DLD1 (cell line): ENCODE data around the gene DMRTA2.
"Not testable (repeated sequence)": the region's sequence is repeated elsewhere in the genome, so short reads cannot be mapped to it uniquely, and the experiment has no call there.

Experiments
- in situ Hi-C: cut with HindIII; loops from 2 replicates; pipeline ENCODE4 v1.10.0; 2017; ENCODE audit warnings: low sequenced_read_pairs

The DMRTA2 gene

DNA sequence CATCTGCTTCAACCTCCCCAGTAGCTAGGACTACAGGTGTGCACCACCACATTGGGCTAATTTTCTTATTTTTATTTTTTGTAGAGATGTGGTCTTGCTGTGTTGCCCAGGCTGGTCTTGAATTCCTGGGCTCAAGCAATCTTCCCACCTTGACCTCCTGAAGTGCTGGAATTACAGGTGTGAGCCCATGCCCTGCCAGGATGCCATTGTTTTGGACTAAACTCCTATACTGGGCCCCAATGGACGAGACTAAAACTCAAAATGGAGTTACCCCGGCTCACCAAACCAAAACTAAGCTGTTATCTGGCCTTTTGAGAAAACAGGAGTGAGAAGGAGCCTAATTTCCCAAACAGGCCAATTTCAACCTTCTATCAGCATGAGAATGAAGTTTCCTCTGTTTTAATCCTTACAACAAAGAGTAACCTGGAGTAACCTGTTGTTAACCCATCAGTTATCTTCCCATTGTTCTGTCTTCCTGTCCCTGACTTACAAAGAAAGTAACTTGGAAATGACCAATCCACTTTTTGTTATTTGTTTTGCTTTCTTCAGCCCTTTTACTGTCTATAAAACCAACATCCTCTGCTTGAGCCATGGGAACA is 29.6 kb downstream of the DMRTA2 start:
- in situ Hi-C loops: no loop called here

DNA sequence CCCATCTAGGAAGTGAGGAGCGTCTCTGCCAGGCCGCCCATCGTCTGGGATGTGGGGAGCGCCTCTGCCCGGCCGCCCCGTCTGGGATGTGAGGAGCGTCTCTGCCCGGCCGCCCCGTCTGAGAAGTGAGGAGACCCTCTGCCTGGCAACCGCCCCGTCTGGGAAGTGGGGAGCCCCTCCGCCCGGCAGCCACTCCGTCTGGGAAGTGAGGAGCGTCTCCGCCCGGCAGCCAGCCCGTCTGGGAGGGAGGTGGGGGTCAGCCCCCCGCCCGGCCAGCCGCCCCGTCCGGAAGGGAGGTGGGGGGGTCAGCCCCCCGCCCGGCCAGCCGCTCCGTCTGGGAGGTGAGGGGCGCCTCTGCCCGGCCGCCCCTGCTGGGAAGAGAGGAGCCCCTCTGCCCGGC is 41.7 kb downstream of the DMRTA2 start:
- in situ Hi-C loops: not testable (repeated sequence)

DNA sequence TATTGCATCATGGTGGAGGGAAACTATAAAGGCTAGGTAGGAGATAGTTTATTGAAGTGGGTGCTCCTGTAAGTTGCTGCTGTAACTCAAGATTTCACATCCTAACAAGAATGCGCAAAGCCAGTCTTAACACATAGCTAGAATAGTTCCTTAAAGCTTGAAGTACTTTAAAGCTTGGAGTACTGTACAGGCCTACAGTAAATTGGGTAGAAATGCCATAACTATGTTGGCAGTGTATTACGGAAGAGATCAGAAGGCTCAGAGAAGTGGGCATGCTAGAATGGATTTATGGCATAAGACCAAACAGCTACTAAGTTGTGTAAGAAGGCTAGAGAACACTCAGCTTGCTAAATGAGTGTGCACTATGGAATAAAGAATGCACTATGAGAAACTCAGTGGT is 44.5 kb downstream of the DMRTA2 start:
- in situ Hi-C loops: no loop called here

DNA sequence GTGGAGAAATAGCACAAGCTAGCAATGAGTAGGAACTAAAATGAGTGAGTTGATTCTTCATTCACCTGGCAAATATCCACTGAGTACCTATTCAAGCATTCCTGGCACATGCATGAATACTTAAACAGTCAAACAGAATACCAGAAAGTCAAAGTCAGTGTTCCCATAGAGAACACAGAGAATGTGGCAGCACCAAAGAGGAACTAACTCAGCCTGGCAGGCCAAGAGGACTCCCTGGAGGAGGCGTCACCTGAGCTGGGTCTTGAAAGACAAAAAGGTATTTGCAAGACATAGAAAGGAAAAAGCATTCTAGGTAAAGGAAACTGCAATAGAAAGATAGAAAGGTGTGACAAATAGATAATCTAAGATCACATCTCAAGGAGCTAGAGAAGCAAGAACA is 49.7 kb downstream of the DMRTA2 start:
- in situ Hi-C loops: no loop called here

DNA sequence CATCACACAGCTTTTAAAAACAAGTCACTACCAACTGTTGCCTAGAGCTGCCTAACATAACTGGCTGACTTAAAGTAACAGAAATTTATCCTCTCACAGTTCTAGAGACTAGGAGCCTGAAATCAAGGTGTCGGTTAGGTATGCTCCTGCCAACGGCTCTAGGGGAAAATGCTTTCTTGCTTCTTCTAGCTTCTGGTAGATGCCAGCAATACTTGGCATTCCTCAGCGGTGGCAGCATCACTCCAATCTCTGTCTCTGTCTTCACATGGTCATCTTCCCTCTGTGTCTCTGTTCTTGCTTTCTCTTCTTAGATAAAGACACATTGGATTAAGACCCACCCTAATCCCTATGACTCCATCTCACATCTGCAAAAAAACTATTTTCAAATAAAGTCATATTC is 51.5 kb downstream of the DMRTA2 start:
- in situ Hi-C loops: no loop called here

DNA sequence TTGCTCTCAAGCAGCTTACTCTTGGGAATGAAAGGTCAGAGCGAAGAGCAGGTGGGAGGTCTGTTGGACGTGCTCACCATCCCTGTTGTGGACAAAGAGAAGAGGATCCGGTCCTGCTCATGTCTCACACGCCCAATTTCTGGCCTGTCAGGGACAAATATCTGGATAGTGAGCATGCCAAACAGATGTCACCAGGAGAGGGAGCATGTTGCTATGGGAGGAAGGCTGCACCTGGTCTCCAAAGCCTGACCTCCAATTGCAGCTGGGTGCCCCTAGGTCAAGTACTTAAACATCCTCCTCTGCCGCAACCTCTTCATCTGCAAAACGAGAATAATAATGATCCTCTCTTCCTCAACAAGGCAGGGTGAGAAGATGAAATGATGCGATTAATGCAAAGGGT is 53.4 kb downstream of the DMRTA2 start:
- in situ Hi-C loops: no loop called here

DNA sequence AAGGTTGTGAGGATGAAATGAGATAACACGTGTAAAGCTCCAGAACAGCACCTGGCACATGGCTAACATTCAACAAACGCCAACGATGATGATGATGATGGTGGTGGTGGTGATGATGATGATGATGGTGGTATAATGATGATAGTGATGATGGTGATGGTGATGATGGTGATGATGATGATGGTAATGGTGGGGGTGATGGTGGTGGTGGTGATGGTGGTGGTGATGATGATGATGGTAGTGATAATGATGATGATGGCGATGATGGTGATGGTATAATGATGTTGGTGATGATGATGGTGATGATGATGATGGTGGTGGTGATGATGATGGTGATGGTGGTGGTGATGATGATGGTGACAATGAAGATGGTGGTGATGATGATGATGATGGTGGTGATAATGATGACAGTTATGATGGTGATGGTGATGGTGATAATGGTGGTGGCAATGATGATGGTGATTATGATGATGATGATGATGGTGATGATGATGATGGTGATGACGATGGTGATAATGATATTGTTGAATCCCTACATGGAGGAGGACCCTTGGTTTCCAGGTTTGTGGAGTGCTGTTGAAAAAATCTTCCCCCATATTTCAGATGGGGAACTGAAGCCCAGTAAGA is 54.1 kb downstream of the DMRTA2 start:
- in situ Hi-C loops: no loop called here

DNA sequence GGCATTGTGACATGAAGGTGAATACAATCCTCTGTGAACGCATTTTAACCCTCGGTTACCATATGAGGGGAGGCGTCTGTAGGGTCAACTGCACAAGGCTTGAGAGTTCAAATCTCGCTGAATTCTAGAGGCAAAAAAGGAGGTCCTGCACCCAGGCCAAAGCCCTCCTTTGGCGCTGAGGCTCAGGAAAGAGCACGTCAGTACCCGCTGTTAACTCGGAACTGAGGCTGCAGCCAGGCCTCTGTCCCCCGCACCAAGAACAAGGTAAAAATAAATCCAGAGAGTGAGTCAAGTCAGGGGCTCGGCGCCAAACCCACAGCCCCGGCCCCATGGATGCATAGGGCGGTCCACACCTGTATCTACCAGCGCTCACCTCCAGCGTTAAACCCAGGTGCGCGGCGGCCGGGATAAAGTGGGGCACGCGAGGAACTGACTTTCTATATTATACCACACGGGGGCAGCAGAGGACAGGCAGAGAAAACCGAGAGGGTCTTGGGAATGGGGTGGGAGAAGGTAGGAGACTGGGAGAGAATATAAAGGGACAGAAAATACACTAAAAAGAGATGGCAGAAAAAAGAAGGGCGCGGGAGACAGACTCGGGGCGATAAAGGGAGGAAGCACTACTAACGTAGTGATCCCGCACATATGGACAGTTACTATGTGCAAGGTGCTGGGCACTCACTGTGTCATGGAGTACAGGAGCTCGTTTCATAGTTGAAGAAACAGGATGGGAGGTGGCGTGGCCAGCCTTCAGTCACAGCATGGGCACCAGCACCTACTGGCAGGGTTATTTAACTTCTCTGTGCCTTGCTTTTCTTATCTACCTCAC is 54.9 kb downstream of the DMRTA2 start:
- in situ Hi-C loops: no loop called here
